ENCODE data around the gene DOK5. TPM values are rescaled to one million over a fixed set of nuclear protein-coding genes. Genes with fewer than 3 reads are reported as not detected.

Gene DOK5
- total and polyA plus RNA-seq, 2 donors from 2014 or later, result 4.8 to 5.4 TPM

- no peaks in the 10 kb centered on the region for H3K36me3 ChIP-seq (ENCODE audit: control insufficient read depth in 2 of 3, insufficient read depth in 3 of 3, low read length in 3 of 3)
- H3K9ac ChIP-seq (ENCODE audit: low read length in 3 of 3), result no peak overlapping the region
- H3K9me3 ChIP-seq (ENCODE audit: control insufficient read depth in 2 of 3, insufficient read depth in 1 of 3, low read length in 3 of 3), result no peaks in the 10 kb centered on the region
- no peak for TF ChIP-seq CTCF (IDR thresholded peaks at IDR 0.05; ENCODE audit: borderline replicate concordance, extremely low read depth, insufficient read depth)
- no peak overlapping the region for H3K27ac ChIP-seq (ENCODE audit: low read depth in 2 of 2, low read length in 2 of 2)
- H3K27me3 ChIP-seq (ENCODE audit: control insufficient read depth, insufficient read depth, low read length), result no peaks in the 10 kb centered on the region
- no peak overlapping the region for H3K4me3 ChIP-seq (ENCODE audit: low read length in 3 of 3)
- no peak for DNase-seq
- intact Hi-C loops (cut with DNase I), result loop anchor here (10.0 kb wide), 1 partner anchor 415 kb away; no protein-coding TSS in a partner anchor
- H3K4me1 ChIP-seq (ENCODE audit: control insufficient read depth in 2 of 3, insufficient read depth in 2 of 3, low read depth in 1 of 3, low read length in 3 of 3), result no peaks in the 10 kb centered on the region
- no peak for FAIRE-seq
Measured at GRCh38 chr20:54639941-54640340, 164.5 kb downstream of the DOK5 start.

- no peak for TF ChIP-seq CTCF (IDR thresholded peaks at IDR 0.05; ENCODE audit: borderline replicate concordance, extremely low read depth, insufficient read depth)
- intact Hi-C loops (cut with DNase I), result loop anchor here (10.0 kb wide), 1 partner anchor 416 kb away; no protein-coding TSS in a partner anchor
Measured at GRCh38 chr20:54640800-54641199, 165.4 kb downstream of the DOK5 start.

GRCh38 chr20:54642864-54643667, 167.7 kb downstream of the DOK5 start:
- no peaks in the 10 kb centered on the region for H3K36me3 ChIP-seq (ENCODE audit: control insufficient read depth in 2 of 3, insufficient read depth in 3 of 3, low read length in 3 of 3)
- DNase-seq, result no peak
- intact Hi-C loops (cut with DNase I), result loop anchor here (10.0 kb wide), 1 partner anchor 418 kb away; no protein-coding TSS in a partner anchor
- no peaks in the 10 kb centered on the region for H3K9me3 ChIP-seq (ENCODE audit: control insufficient read depth in 2 of 3, insufficient read depth in 1 of 3, low read length in 3 of 3)
- H3K4me1 ChIP-seq (ENCODE audit: control insufficient read depth in 2 of 3, insufficient read depth in 2 of 3, low read depth in 1 of 3, low read length in 3 of 3), result no peaks in the 10 kb centered on the region
- no peaks in the 10 kb centered on the region for H3K27me3 ChIP-seq (ENCODE audit: control insufficient read depth, insufficient read depth, low read length)
- TF ChIP-seq CTCF (IDR thresholded peaks at IDR 0.05; ENCODE audit: borderline replicate concordance, extremely low read depth, insufficient read depth), result no peak
- no peak overlapping the region for H3K27ac ChIP-seq (ENCODE audit: low read depth in 2 of 2, low read length in 2 of 2)
- H3K9ac ChIP-seq (ENCODE audit: low read length in 3 of 3), result no peak overlapping the region
- FAIRE-seq, result no peak
- no peak overlapping the region for H3K4me3 ChIP-seq (ENCODE audit: low read length in 3 of 3)

More at GRCh38 chr20:54640800-54641199, 165.4 kb downstream of the DOK5 start:
- Histone ChIP-seq H3K9me3 (ENCODE audit: control insufficient read depth in 2 of 3, insufficient read depth in 1 of 3, low read length in 3 of 3) (no peaks in the 10 kb centered on the region), H3K4me3 (ENCODE audit: low read length in 3 of 3) (no peak overlapping the region), H3K27ac (ENCODE audit: low read depth in 2 of 2, low read length in 2 of 2) (no peak overlapping the region), H3K27me3 (ENCODE audit: control insufficient read depth, insufficient read depth, low read length) (no peaks in the 10 kb centered on the region), H3K9ac (ENCODE audit: low read length in 3 of 3) (no peak overlapping the region), H3K36me3 (ENCODE audit: control insufficient read depth in 2 of 3, insufficient read depth in 3 of 3, low read length in 3 of 3) (no peaks in the 10 kb centered on the region), H3K4me1 (ENCODE audit: control insufficient read depth in 2 of 3, insufficient read depth in 2 of 3, low read depth in 1 of 3, low read length in 3 of 3) (no peaks in the 10 kb centered on the region)
- no peak for DNase-seq
- no peak for FAIRE-seq

Measured in kidney (tissue), 14 donors.